ENCODE results near the gene GCK.

GCK gene

DNA sequence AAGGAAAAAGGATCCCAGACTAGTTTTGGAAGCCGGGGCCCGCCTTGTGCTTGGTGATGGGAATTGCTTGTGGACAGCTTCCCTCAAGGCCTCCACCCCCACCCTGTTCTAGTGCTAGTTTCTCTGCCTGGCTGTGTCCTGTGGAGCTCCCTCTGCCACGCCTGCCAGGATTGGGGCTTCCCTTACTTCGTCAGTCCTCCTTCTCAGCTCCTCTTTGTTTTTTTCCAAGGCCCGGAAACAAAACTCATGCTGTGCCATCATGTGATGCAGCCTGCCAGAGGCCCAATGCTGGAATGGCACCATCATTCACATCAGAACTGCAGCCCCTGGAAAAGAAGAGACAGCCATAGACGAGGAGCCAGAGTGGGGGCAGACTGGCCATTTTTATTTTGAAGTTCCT is 22.8 kb upstream of the GCK start:
- TF ChIP-seq PATZ1 (CRISPR knock-in tag; IDR thresholded peaks at IDR 0.05; ENCODE audit: borderline replicate concordance): no peak
- no peak for TF ChIP-seq ZNF565 (CRISPR knock-in tag; conservative IDR thresholded peaks at IDR 0.05; ENCODE audit: low read depth)
- no peak for TF ChIP-seq ESRRG (CRISPR knock-in tag; IDR thresholded peaks at IDR 0.05)
- TF ChIP-seq SNAI2 (CRISPR knock-in tag; IDR thresholded peaks at IDR 0.05): no peak
- TF ChIP-seq TOX (CRISPR knock-in tag; IDR thresholded peaks at IDR 0.05; ENCODE audit: borderline replicate concordance): no peak
- TF ChIP-seq, protein P1, sequence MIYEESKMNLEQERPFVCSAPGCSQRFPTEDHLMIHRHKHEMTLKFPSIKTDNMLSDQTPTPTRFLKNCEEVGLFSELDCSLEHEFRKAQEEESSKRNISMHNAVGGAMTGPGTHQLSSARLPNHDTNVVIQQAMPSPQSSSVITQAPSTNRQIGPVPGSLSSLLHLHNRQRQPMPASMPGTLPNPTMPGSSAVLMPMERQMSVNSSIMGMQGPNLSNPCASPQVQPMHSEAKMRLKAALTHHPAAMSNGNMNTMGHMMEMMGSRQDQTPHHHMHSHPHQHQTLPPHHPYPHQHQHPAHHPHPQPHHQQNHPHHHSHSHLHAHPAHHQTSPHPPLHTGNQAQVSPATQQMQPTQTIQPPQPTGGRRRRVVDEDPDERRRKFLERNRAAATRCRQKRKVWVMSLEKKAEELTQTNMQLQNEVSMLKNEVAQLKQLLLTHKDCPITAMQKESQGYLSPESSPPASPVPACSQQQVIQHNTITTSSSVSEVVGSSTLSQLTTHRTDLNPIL (CRISPR knock-in tag; IDR thresholded peaks at IDR 0.05; ENCODE audit: low read depth): no peak
- no peak for TF ChIP-seq PPARA (CRISPR knock-in tag; IDR thresholded peaks at IDR 0.05; ENCODE audit: borderline replicate concordance)
- no peak for TF ChIP-seq OSR1 (CRISPR knock-in tag; IDR thresholded peaks at IDR 0.05)
- no peak for ATAC-seq

DNA sequence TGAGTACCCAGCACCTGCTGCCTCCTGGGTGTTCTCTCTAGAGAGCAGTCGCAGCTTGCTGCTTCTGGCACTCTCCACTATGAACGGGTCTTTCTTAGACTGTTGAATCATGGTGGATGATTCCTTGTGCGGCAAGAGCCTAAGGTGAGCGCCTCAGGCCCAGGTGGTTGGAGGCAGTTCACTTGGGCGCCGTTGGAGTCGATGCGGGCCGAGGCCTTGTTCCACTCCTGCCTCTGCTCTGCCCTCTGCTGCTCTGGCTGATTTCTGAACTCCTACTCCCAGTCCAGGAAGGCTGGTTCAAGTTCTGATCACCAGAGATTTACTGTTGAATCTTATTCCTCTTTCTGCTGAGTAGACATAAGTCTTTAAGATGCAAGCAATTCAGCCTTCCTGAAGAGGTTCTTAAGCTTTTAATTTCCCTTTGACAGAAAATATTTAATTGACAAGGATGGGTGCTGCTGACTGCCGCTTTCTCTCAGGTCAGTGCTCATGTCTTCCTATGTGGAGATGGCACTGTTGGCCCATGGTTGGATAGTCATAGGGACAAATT is 22.0 kb upstream of the GCK start:
- no peak for ATAC-seq

GRCh38 chr7:44210107-44210506 is 20.9 kb upstream of the GCK start:
- ATAC-seq: no peak
- TF ChIP-seq PATZ1 (CRISPR knock-in tag; IDR thresholded peaks at IDR 0.05; ENCODE audit: borderline replicate concordance) (no peak), ARNTL (CRISPR knock-in tag; IDR thresholded peaks at IDR 0.05; ENCODE audit: borderline replicate concordance, low read depth) (no peak), TCF4 (CRISPR knock-in tag; IDR thresholded peaks at IDR 0.05; ENCODE audit: borderline replicate concordance) (no peak), OSR1 (CRISPR knock-in tag; IDR thresholded peaks at IDR 0.05) (no peak), ZFP30 (CRISPR knock-in tag; IDR thresholded peaks at IDR 0.05) (no peak), CSDC2 (CRISPR knock-in tag; IDR thresholded peaks at IDR 0.05) (no peak), ZNF565 (CRISPR knock-in tag; conservative IDR thresholded peaks at IDR 0.05; ENCODE audit: low read depth) (no peak), TOX (CRISPR knock-in tag; IDR thresholded peaks at IDR 0.05; ENCODE audit: borderline replicate concordance) (no peak), BACH2 (CRISPR knock-in tag; IDR thresholded peaks at IDR 0.05; ENCODE audit: borderline replicate concordance) (no peak), ZC3H10 (CRISPR knock-in tag; IDR thresholded peaks at IDR 0.05) (no peak), GLIS3 (CRISPR knock-in tag; IDR thresholded peaks at IDR 0.05) (no peak), PPARA (CRISPR knock-in tag; IDR thresholded peaks at IDR 0.05; ENCODE audit: borderline replicate concordance) (no peak)
- TF ChIP-seq, protein P2, sequence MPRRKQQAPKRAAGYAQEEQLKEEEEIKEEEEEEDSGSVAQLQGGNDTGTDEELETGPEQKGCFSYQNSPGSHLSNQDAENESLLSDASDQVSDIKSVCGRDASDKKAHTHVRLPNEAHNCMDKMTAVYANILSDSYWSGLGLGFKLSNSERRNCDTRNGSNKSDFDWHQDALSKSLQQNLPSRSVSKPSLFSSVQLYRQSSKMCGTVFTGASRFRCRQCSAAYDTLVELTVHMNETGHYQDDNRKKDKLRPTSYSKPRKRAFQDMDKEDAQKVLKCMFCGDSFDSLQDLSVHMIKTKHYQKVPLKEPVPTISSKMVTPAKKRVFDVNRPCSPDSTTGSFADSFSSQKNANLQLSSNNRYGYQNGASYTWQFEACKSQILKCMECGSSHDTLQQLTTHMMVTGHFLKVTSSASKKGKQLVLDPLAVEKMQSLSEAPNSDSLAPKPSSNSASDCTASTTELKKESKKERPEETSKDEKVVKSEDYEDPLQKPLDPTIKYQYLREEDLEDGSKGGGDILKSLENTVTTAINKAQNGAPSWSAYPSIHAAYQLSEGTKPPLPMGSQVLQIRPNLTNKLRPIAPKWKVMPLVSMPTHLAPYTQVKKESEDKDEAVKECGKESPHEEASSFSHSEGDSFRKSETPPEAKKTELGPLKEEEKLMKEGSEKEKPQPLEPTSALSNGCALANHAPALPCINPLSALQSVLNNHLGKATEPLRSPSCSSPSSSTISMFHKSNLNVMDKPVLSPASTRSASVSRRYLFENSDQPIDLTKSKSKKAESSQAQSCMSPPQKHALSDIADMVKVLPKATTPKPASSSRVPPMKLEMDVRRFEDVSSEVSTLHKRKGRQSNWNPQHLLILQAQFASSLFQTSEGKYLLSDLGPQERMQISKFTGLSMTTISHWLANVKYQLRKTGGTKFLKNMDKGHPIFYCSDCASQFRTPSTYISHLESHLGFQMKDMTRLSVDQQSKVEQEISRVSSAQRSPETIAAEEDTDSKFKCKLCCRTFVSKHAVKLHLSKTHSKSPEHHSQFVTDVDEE (CRISPR knock-in tag; IDR thresholded peaks at IDR 0.05): no peak
- TF ChIP-seq, protein P3, sequence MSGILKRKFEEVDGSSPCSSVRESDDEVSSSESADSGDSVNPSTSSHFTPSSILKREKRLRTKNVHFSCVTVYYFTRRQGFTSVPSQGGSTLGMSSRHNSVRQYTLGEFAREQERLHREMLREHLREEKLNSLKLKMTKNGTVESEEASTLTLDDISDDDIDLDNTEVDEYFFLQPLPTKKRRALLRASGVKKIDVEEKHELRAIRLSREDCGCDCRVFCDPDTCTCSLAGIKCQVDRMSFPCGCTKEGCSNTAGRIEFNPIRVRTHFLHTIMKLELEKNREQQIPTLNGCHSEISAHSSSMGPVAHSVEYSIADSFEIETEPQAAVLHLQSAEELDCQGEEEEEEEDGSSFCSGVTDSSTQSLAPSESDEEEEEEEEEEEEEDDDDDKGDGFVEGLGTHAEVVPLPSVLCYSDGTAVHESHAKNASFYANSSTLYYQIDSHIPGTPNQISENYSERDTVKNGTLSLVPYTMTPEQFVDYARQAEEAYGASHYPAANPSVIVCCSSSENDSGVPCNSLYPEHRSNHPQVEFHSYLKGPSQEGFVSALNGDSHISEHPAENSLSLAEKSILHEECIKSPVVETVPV (CRISPR knock-in tag; IDR thresholded peaks at IDR 0.05): no peak

More for the DNA sequence above, 22.0 kb upstream of the GCK start:
- TF ChIP-seq, protein P3 (CRISPR knock-in tag; IDR thresholded peaks at IDR 0.05): no peak
- TF ChIP-seq PATZ1 (CRISPR knock-in tag; IDR thresholded peaks at IDR 0.05; ENCODE audit: borderline replicate concordance) (no peak), GLIS3 (CRISPR knock-in tag; IDR thresholded peaks at IDR 0.05) (no peak), ESRRG (CRISPR knock-in tag; IDR thresholded peaks at IDR 0.05) (no peak), ZFP30 (CRISPR knock-in tag; IDR thresholded peaks at IDR 0.05) (no peak), ISL1 (CRISPR knock-in tag; IDR thresholded peaks at IDR 0.05) (no peak), RARB (CRISPR knock-in tag; IDR thresholded peaks at IDR 0.05) (no peak), BACH2 (CRISPR knock-in tag; IDR thresholded peaks at IDR 0.05; ENCODE audit: borderline replicate concordance) (no peak), ZC3H10 (CRISPR knock-in tag; IDR thresholded peaks at IDR 0.05) (no peak), PPARA (CRISPR knock-in tag; IDR thresholded peaks at IDR 0.05; ENCODE audit: borderline replicate concordance) (no peak), ZNF70 (CRISPR knock-in tag; IDR thresholded peaks at IDR 0.05) (no peak), ARNTL (CRISPR knock-in tag; IDR thresholded peaks at IDR 0.05; ENCODE audit: borderline replicate concordance, low read depth) (no peak)
